ENCODE measurements around the gene NDUFS7. TPM values are rescaled to one million over a fixed set of nuclear protein-coding genes. Genes with fewer than 3 reads are reported as not detected.

Gene NDUFS7
- total RNA-seq, 2 donors from 2014 or later = 234 to 326 TPM

DNA sequence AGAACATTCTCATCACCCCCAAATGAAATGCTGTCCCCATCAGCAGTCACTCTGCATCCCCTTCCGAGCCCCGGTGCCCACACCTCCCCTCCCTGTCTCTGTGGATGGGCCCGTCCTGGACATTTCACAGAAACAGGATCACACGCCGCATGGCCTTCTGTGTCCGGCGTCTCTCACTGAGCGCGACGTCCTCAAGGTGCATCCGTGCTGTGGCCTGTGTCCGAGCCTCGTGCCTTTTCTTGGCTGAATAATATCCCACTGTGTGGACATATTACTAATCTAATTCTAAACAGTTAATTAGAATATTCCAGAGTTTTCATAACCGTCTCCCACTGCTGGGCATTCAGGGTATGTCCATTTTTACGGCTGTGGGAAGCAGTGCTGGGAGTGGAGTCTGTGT, 8.7 kb downstream of the NDUFS7 start:
- H3K4me1 ChIP-seq = peaks cover 0 to 35% of the 10 kb centered on the region in 2 donors
- TF ChIP-seq, protein P1, sequence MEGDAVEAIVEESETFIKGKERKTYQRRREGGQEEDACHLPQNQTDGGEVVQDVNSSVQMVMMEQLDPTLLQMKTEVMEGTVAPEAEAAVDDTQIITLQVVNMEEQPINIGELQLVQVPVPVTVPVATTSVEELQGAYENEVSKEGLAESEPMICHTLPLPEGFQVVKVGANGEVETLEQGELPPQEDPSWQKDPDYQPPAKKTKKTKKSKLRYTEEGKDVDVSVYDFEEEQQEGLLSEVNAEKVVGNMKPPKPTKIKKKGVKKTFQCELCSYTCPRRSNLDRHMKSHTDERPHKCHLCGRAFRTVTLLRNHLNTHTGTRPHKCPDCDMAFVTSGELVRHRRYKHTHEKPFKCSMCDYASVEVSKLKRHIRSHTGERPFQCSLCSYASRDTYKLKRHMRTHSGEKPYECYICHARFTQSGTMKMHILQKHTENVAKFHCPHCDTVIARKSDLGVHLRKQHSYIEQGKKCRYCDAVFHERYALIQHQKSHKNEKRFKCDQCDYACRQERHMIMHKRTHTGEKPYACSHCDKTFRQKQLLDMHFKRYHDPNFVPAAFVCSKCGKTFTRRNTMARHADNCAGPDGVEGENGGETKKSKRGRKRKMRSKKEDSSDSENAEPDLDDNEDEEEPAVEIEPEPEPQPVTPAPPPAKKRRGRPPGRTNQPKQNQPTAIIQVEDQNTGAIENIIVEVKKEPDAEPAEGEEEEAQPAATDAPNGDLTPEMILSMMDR (IDR thresholded peaks at IDR 0.05) = no peak
- no peaks in the 10 kb centered on the region for H3K9me3 ChIP-seq
- no peak for DNase-seq (ENCODE audit: low spot score)
- no peak overlapping the region for H3K27ac ChIP-seq
- H3K27me3 ChIP-seq = no peaks in the 10 kb centered on the region
- H3K4me3 ChIP-seq = no peak overlapping the region
- peaks cover 60% of the 10 kb centered on the region for H3K36me3 ChIP-seq

DNA sequence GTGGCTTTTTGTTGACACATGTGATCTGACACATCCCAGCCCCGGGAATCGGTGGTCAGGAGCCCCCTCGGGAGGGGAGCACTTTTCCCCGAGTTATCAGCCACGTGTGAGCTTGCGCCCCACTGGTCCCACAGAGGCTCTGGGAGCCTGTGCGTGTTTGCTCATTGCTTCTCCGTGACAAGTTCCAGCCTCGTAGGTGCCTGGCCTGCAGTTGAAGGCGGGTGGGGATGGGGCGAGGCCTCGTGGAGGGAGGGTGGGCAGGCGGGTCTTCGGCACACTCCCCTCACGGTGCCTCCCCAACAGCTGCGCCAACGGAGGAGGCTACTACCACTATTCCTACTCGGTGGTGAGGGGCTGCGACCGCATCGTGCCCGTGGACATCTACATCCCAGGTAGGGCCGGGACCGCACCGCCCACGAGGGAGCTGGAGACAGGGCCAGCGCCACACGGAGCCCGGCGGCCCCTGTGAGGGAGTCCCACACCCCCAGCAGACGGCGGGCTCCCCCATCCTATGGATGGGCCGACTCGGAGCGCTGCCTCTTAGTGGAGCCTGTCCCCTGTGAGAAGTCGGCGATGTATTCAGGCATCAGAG, 9.3 kb downstream of the NDUFS7 start:
- no peak for DNase-seq (ENCODE audit: low spot score)
- H3K36me3 ChIP-seq = peaks cover 60% of the 10 kb centered on the region
- no peak overlapping the region for H3K4me3 ChIP-seq
- TF ChIP-seq, protein P1 (IDR thresholded peaks at IDR 0.05) = no peak
- H3K9me3 ChIP-seq = no peaks in the 10 kb centered on the region
- H3K27me3 ChIP-seq = no peaks in the 10 kb centered on the region
- H3K27ac ChIP-seq = no peak overlapping the region
- peaks cover 0 to 29% of the 10 kb centered on the region in 2 donors for H3K4me1 ChIP-seq

DNA sequence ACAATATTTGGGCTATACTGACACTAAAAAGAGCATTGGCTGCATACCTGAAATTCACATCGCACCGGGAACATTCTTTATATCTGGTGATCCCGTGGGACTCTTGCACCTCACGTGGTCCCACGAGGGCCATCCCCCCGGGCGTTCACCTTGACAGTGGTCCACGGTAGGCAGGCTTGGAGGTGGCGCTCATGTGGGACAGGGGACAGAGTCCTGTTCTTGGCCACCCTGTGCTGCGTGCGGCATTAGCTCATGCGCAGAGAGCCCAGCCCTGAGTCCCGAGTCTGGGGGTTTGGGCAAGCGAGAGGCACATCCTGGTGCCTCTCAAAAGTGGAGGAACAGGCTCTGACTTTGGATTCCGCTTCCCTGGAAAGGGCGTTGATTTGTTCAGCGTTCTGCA, 10.1 kb downstream of the NDUFS7 start:
- TF ChIP-seq, protein P1 (IDR thresholded peaks at IDR 0.05) = no peak

DNA sequence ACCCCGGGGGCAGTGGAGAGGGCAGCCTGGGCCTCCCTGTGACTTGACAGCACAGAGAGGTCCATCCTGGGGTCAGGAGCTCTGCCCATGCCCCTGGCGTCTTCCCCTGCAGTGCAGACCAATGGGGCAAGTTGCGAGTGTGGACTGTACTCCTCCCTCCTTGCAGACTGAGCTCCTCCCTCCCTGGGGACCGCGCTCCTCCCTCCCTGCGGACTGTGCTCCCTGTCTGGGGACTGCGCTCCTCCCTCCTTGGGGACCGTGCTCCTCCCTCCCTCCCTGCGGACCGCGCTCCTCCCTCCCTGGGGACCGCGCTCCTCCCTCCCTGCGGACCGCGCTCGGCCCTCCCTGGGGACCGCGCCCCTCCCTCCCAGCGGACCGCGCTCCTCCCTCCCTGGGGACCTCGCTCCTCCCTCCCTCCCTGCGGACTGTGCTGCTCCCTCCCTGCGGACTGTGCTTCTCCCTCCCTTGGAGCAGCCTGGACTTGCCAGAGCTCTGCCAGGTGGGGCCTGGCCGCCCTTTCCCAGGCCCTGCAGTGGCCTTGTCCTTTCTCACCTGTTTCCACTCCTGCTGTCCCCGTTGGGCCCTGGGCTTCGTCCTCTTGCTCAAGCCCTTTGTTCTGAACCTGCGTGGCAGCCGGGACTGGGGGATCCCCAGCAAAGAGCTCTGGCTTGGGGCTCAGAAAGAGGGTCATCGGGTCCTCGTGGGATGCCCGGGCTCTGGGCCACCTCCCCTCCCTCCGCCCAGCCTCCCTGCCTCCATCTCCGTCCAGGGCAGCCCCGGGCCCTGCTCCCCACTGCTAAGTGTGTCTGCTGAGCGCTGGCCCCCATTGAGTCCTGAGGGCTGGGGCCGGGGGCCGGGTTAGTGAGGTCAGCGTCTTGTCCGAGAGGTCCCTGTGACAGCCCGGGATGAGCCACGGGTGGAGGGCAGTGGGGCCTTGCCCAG, 10.8 kb downstream of the NDUFS7 start:
- Histone ChIP-seq H3K27me3 (no peaks in the 10 kb centered on the region), H3K4me1 (peaks cover 0 to 21% of the 10 kb centered on the region in 2 donors), H3K27ac (no peak overlapping the region), H3K36me3 (peaks cover 48% of the 10 kb centered on the region), H3K9me3 (no peaks in the 10 kb centered on the region), H3K4me3 (no peak overlapping the region)
- TF ChIP-seq, protein P1 (IDR thresholded peaks at IDR 0.05) = no peak
- DNase-seq (ENCODE audit: low spot score) = no peak

More for the DNA sequence above, 10.1 kb downstream of the NDUFS7 start:
- no peak for DNase-seq (ENCODE audit: low spot score)
- Histone ChIP-seq H3K27ac (no peak overlapping the region), H3K36me3 (peaks cover 54% of the 10 kb centered on the region), H3K9me3 (no peaks in the 10 kb centered on the region), H3K4me1 (peaks cover 0 to 21% of the 10 kb centered on the region in 2 donors), H3K4me3 (no peak overlapping the region), H3K27me3 (no peaks in the 10 kb centered on the region)

DNA sequence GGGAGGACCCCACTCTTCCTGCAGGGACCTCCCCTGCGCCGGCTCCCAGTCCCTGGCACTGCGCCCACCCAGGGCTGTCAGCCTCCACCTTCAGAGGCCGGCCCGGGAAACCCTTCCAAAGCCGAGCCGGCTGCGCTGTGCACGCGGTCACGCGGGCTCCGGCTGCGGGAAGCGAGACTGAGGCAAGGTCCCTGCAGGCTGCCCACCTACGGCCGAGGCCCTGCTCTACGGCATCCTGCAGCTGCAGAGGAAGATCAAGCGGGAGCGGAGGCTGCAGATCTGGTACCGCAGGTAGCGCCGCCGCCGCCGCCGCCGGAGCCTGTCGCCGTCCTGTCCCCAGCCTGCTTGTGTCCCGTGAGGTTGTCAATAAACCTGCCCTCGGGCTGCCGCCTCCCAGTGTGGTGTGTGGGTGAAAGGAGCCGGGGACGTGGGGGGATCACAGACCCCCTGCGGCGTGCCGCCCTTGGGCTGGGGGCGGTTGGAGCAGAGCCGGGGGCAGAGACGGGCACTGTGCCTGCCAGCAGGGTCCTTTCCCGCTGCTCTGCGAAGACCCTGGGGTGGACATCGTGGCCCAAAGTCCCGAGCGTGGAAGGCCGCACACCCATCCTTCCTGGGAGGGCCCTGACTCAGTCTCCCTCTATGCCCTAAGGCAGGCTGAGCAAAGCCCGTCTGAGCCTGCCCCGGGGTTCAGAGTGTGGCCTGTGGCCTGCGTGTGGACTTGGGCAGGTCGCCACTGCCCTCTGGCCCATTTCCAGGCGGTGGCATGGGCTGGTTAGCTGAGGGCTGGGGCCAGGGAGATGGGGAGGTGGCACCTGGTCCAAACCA, 11.7 kb downstream of the NDUFS7 start:
- Histone ChIP-seq H3K4me1 (peaks cover 0 to 29% of the 10 kb centered on the region in 2 donors), H3K4me3 (no peak overlapping the region), H3K27ac (no peak overlapping the region), H3K9me3 (no peaks in the 10 kb centered on the region), H3K27me3 (no peaks in the 10 kb centered on the region), H3K36me3 (peaks cover 45% of the 10 kb centered on the region)
- TF ChIP-seq, protein P1 (IDR thresholded peaks at IDR 0.05) = no peak
- DNase-seq (ENCODE audit: low spot score) = no peak

All from right atrium auricular region (tissue), 2 donors.